Lower leg skin (tissue), 4 donors: Measurements from ENCODE around the gene AGBL1. TPM values are rescaled to one million over a fixed set of nuclear protein-coding genes. Genes with fewer than 3 reads are reported as not detected.

Experiments
- DNase-seq, 2 donors: peaks; one replicate each; pipeline ENCODE4 v3.0.0-alpha.2; 2019; ENCODE audit warnings: low spot score in 2 of 2
- H3K4me3 ChIP-seq: fragments of 200-600 bp; sonication (generic); 2 replicates; pipeline ENCODE4 v1.5.1; 2017; ENCODE audit warnings: mild to moderate bottlenecking, low read depth; ENCODE audit not compliant: poor library complexity, severe bottlenecking
- CTCF ChIP-seq, 3 donors: fragments of 450-650 bp; IDR thresholded peaks; one replicate each; pipeline ENCODE4 v1.5.1; 2016; ENCODE audit warnings: antibody characterized with exemption in 3 of 3, mild to moderate bottlenecking in 3 of 3, moderate library complexity in 2 of 3
- POLR2A ChIP-seq, 2 donors: fragments of 450-650 bp; IDR thresholded peaks; one replicate each; pipeline ENCODE4 v1.6.1; 2016 to 2017; ENCODE audit warnings: antibody characterized with exemption in 2 of 2, mild to moderate bottlenecking in 1 of 2, moderate library complexity in 1 of 2
- WGBS, 2 donors: methylation state at CpG; one replicate each; pipeline ENCODE4 v1.1.5; 2018; 5-methylcytosine and 5-hydroxymethylcytosine counted together
- intact Hi-C: fragments of 100-400 bp; cut with DNase I; formaldehyde crosslinking; loops from one replicate; pipeline ENCODE4 v1.15.0; 2023; ENCODE audit warnings: low total_unique reads
- total RNA-seq, 4 donors: library from RNA; depleted of rRNA; stranded (reverse); fragments of >200 nt; gene quantifications; one replicate each; pipeline ENCODE4 v1.1.0, GENCODE V29; 2016

The AGBL1 gene
- total RNA-seq, 4 donors from 2014 or later: 0.13 to 0.91 TPM; not detected in 2

DNA sequence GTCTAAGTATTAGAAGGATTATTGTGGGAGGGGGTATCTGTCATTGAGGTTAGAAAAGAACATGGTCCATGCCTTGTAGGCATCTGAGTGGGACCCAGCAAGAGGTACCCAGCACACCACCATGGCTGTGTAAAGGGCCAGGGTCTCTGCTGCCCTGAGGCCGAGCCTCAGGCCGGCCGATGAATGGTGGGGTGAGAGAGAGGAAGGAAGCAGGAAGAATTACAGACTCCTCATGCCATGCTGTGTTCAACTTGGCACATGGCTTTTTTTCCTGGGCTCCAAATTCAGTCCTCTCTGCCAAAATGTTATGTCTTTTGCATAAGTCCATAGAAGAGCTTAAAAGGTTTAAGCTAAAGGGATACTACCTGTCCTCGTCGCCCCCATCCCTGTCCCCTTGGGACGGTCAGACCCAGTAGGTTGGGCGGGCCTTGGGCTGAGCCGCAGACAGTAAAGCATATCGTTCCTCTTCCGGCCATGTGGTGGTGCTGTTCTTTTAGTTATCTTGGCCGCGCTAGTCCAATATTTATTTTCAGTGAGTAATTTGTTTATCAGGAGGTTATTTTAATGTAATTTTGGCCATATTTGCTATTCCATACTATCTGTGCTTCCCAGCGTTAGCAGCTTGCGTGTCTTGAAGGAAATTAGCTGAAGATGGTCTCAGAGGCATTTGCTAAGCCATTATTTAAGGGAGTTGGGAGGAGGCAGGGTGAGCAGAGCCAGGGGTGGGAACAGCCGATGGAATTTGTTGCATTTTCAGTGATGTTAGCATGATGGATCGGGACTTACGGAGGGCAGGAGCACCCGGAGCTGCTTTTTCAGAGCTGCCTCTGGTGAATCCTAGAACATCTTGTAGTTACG is 152.4 kb downstream of the AGBL1 start:
- intact Hi-C loops: no loop called here
- no peak overlapping the region for H3K4me3 ChIP-seq
- no peak for DNase-seq
- TF ChIP-seq POLR2A (IDR thresholded peaks at IDR 0.05) (no peak), CTCF (IDR thresholded peaks at IDR 0.05) (no peak)
- 5 to 6% methylated on average over 19 of the region's 19 CpGs for WGBS, 2 donors

DNA sequence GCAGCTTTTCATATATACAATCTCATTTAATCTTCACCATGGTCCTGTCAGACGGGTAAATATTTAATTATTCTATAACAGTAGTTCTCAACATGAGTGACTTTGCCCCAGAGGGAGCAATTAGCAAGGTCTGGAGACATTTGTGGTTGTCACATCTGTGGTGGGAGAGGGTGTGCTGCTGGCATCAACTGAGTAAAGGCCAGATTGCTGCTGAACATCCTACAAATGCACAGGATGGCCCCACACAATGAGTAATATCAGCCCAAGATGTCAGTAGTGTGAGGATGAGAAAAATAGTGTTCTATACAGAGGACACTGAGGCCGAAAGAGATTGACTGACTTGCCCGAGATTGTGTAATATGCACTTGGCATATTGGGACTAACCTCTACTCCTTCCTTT is 156.0 kb downstream of the AGBL1 start:
- intact Hi-C loops: no loop called here
- no peak for TF ChIP-seq CTCF (IDR thresholded peaks at IDR 0.05)
- TF ChIP-seq POLR2A (IDR thresholded peaks at IDR 0.05): no peak
- WGBS, 2 donors: 78 to 81% methylated on average over 3 of the region's 3 CpGs
- no peak for DNase-seq
- no peak overlapping the region for H3K4me3 ChIP-seq

DNA sequence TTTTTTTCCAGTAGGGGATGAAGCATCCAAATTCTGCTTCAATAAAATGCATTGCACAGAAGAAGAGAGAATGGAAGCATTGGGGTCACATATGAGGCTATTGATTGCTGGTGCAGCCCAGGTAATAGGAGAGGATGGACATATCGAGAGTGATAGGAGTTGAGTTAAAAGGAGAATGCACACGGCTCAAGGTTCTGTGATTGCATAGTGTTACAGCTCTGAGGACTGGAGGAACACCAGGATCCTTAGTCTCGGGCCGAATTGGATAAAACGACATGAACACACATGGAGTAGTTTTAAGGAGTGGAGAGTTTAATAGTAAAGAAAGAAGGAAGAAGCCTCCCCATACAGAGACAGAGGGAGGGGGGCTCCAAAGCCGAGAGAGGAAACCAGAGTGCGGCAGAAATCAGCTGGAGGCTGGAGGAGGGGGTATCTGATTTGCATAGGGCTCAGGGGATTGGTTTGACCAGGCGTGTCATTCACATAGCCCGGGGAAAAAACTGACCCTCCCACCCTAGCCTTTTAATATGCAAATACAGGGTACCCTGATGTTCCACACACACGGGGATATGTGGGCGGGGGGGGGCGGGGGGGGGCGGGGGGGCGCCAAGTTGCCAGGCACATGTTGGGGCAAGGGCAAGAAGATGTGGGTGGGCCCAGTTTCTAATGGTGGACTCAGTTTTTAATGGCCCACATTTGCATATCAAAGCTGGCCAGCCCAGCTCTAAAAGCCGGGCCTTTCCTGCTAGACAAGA is 156.9 kb downstream of the AGBL1 start:
- WGBS, 2 donors: 20 to 21% methylated on average over 13 to 14 of the region's 15 CpGs
- no peak overlapping the region for H3K4me3 ChIP-seq
- TF ChIP-seq POLR2A (IDR thresholded peaks at IDR 0.05): no peak
- no peak for TF ChIP-seq CTCF (IDR thresholded peaks at IDR 0.05)
- intact Hi-C loops: no loop called here
- DNase-seq: no peak

- TF ChIP-seq CTCF (IDR thresholded peaks at IDR 0.05) (no peak), POLR2A (IDR thresholded peaks at IDR 0.05) (no peak)
- intact Hi-C loops: no loop called here
- no peak for DNase-seq
- WGBS, 2 donors: 59 to 64% methylated on average over 5 of the region's 5 CpGs
- H3K4me3 ChIP-seq: no peak overlapping the region
Measured at GRCh38 chr15:86237111-86237500, 157.4 kb downstream of the AGBL1 start.

GRCh38 chr15:86247249-86247955 is 167.7 kb downstream of the AGBL1 start:
- TF ChIP-seq POLR2A (IDR thresholded peaks at IDR 0.05) (no peak), CTCF (IDR thresholded peaks at IDR 0.05) (no peak)
- intact Hi-C loops: no loop called here
- 58 to 77% methylated on average over 15 of the region's 15 CpGs for WGBS, 2 donors
- no peak for DNase-seq
- H3K4me3 ChIP-seq: no peak overlapping the region
